Femur (tissue), 1 donor: ENCODE data around the gene OSBPL1A.

Experiments
- DNase-seq: peaks from one replicate; pipeline ENCODE4 v3.0.0-alpha.2; 2017

Gene OSBPL1A

GRCh38 chr18:24263050-24263449, 134.6 kb downstream of the OSBPL1A start:
- no peak for DNase-seq

GRCh38 chr18:24262087-24262486, 135.5 kb downstream of the OSBPL1A start:
- no peak for DNase-seq

GRCh38 chr18:24259869-24260641, 137.6 kb downstream of the OSBPL1A start:
- DNase-seq: no peak

GRCh38 chr18:24254071-24254470, 143.6 kb downstream of the OSBPL1A start:
- DNase-seq: no peak

GRCh38 chr18:24249716-24250115, 147.9 kb downstream of the OSBPL1A start:
- DNase-seq: no peak

GRCh38 chr18:24248359-24248758, 149.3 kb downstream of the OSBPL1A start:
- no peak for DNase-seq

GRCh38 chr18:24246143-24246542, 151.5 kb downstream of the OSBPL1A start:
- no peak for DNase-seq

GRCh38 chr18:24244698-24245097, 152.9 kb downstream of the OSBPL1A start:
- DNase-seq: no peak

GRCh38 chr18:24243677-24244076, 153.9 kb downstream of the OSBPL1A start:
- no peak for DNase-seq

- no peak for DNase-seq
These were observed 158.3 kb downstream of the OSBPL1A start for GRCh38 chr18:24239341-24239740.

GRCh38 chr18:24238387-24238786, 159.2 kb downstream of the OSBPL1A start:
- no peak for DNase-seq

- no peak for DNase-seq
These were observed 162.7 kb downstream of the OSBPL1A start for GRCh38 chr18:24234850-24235418.

GRCh38 chr18:24234330-24234729, 163.3 kb downstream of the OSBPL1A start:
- DNase-seq: no peak

GRCh38 chr18:24232800-24233199, 164.8 kb downstream of the OSBPL1A start:
- DNase-seq: no peak

GRCh38 chr18:24231773-24232735, 165.6 kb downstream of the OSBPL1A start:
- no peak for DNase-seq

GRCh38 chr18:24230766-24231165, 166.9 kb downstream of the OSBPL1A start:
- DNase-seq: no peak

- no peak for DNase-seq
These were observed 169.0 kb downstream of the OSBPL1A start for GRCh38 chr18:24228667-24229041.

GRCh38 chr18:24227977-24228666, 169.5 kb downstream of the OSBPL1A start:
- no peak for DNase-seq

GRCh38 chr18:24220318-24220688, 177.3 kb downstream of the OSBPL1A start:
- no peak for DNase-seq

GRCh38 chr18:24219561-24220317, 177.9 kb downstream of the OSBPL1A start:
- DNase-seq: no peak

GRCh38 chr18:24214913-24215312, 182.7 kb downstream of the OSBPL1A start:
- no peak for DNase-seq

GRCh38 chr18:24214144-24214543, 183.5 kb downstream of the OSBPL1A start:
- DNase-seq: no peak
